Cardiac fibroblast (primary cell): Measurements from ENCODE around the gene SLC36A2.

Experiments
- DNase-seq, 2 donors: peaks; one replicate each; pipeline versions ENCODE4 v3.0.0 to v3.0.0-alpha.2; 2010; ENCODE audit warnings: low read depth in 2 of 2
- H3K4me3 ChIP-seq, 2 donors: replicated peaks in 1 of 2; 1 replicate in 1 of 2; 2 replicates in 1 of 2; pipeline ENCODE4 v1.5.1; 2011; ENCODE audit warnings: low read depth in 2 of 2, low read length in 2 of 2, mild to moderate bottlenecking in 2 of 2, moderate library complexity in 1 of 2
- TF ChIP-seq, protein P1 (sequence below): IDR thresholded peaks from one replicate; pipeline ENCODE4 v1.5.1; 2011; ENCODE audit warnings: low read depth, mild to moderate bottlenecking, low read length, inconsistent platforms

SLC36A2 gene

GRCh38 chr5:151293624-151294023, 53.7 kb downstream of the SLC36A2 start:
- TF ChIP-seq, protein P1, sequence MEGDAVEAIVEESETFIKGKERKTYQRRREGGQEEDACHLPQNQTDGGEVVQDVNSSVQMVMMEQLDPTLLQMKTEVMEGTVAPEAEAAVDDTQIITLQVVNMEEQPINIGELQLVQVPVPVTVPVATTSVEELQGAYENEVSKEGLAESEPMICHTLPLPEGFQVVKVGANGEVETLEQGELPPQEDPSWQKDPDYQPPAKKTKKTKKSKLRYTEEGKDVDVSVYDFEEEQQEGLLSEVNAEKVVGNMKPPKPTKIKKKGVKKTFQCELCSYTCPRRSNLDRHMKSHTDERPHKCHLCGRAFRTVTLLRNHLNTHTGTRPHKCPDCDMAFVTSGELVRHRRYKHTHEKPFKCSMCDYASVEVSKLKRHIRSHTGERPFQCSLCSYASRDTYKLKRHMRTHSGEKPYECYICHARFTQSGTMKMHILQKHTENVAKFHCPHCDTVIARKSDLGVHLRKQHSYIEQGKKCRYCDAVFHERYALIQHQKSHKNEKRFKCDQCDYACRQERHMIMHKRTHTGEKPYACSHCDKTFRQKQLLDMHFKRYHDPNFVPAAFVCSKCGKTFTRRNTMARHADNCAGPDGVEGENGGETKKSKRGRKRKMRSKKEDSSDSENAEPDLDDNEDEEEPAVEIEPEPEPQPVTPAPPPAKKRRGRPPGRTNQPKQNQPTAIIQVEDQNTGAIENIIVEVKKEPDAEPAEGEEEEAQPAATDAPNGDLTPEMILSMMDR, result no peak
- H3K4me3 ChIP-seq, result no peak overlapping the region
- no peak for DNase-seq

- no peak for DNase-seq
- no peak overlapping the region for H3K4me3 ChIP-seq
- TF ChIP-seq, protein P1, result no peak
Observed at GRCh38 chr5:151288180-151288579, 59.2 kb downstream of the SLC36A2 start.

DNA sequence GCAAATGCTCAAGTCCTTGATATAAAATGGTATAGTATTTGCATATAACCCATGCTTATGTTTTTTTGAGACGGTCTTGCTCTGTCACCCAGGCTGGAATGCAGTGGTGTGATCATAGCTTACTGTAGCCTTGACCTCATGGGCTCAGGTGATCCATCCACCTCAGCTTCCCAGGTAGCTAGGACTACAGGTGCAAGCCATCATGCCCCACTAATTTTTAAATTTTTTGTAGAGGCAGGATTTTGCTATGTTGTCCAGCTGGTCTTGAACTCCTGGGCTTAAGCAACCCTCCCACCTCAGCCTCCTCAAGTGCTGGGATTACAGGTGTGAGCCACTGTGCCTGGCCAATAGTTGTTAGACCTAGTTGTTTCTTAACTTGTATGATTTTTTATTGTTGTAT, 61.1 kb downstream of the SLC36A2 start:
- DNase-seq, result no peak
- TF ChIP-seq, protein P1, result no peak
- H3K4me3 ChIP-seq, result no peak overlapping the region

DNA sequence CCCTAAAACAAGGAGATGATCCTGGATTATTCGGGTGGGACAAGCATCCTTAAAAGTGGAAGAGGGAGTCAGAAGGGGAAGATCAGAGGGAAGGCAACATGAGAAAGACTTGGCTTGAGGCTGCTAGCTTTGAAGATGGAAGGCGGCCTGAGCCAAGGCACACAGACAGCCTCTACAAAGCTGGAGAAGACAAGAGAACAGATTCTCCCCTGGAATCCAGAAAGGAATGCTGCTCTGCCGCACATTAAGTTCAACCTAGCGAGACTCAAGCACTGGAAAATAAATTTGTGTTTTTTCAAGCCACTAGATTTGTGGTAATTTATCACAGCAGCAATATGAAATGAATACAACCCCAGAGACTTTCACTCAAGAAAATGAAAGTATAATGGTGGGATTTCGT, 61.7 kb downstream of the SLC36A2 start:
- TF ChIP-seq, protein P1, result no peak
- DNase-seq, result no peak
- H3K4me3 ChIP-seq, result no peak overlapping the region

DNA sequence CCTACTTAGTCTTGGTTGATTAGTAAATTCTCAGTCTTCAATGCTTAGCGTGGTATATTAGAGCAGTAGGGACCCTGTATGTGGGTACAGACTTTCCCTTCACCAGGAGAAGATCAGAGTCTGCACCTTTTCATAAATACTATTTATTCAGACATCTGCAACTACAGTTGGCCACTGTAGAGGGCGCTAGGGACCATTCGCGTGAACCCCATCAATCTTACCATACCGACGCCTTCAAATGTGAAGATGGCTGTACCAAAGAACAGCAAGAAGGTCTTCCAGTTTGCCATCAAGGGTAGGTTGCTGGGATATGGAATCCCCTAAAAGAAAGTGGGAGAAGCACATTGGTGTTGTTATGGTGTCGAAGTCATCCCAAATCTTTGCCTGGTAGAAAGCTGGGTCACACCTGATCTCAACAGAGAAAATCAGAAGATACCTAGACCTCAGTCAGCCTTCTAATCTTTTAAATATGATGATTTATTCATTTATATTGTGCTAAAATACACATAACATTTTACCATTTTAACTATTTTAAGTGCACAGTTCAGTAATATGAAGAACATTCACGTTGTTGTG, 62.9 kb downstream of the SLC36A2 start:
- no peak for DNase-seq
- TF ChIP-seq, protein P1, result no peak
- no peak overlapping the region for H3K4me3 ChIP-seq

DNA sequence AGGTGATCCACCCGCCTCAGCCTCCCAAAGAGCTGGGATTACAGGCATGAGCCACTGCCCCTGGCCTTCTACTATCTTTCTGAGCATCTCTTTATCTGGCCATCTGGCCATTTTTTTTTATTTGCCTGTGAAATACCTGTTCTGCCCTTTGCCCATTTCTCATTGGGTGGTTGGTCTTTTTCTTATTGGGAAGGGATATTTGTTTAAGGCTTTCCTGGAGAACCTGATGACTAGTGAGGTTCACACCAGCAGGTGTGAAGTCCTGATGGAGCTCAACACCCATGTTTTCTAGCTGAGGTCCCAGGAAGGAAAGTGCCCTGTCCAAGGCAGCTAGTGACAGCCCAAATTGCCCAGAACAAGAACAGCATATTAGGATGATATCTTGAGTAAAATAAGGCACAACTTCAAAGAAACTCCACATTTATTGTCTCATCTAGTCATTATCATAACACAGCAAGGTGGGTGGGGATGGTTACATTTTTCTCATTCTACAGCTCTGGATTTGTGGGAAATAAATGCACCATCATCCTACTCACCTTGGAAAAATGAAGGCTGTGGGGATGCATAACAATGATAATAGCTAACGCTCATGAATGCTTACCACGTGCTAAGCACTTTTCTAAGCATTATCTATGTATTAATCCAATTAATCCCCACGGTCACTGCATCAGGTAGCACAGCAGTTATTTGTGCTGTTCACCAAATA, 64.1 kb downstream of the SLC36A2 start:
- TF ChIP-seq, protein P1, result no peak
- no peak for DNase-seq
- H3K4me3 ChIP-seq, result no peak overlapping the region
